Stimulated activated CD4-positive, alpha-beta T cell treated with anti-CD3 and anti-CD28 coated beads, Interleukin-2, amount 100 ng/mL, for 4 hours (primary cell): ENCODE results near the gene ZFP36L2.

ENCODE experiments used
- DNase-seq: peaks from one replicate; pipeline ENCODE4 v3.0.0-alpha.2; 2020; ENCODE audit warnings: low read depth

The ZFP36L2 gene

GRCh38 chr2:43186321-43186678 lies 40.1 kb downstream of the ZFP36L2 start:
- DNase-seq = no peak

GRCh38 chr2:43185146-43185545 lies 41.3 kb downstream of the ZFP36L2 start:
- no peak for DNase-seq

GRCh38 chr2:43184339-43184895 lies 42.0 kb downstream of the ZFP36L2 start:
- peak; percentile 47 for DNase-seq

GRCh38 chr2:43183743-43184142 lies 42.7 kb downstream of the ZFP36L2 start:
- no peak for DNase-seq

- DNase-seq = no peak
These were observed 45.5 kb downstream of the ZFP36L2 start for GRCh38 chr2:43180897-43181296.

- DNase-seq = no peak
These were observed 46.5 kb downstream of the ZFP36L2 start for GRCh38 chr2:43179942-43180341.

GRCh38 chr2:43178602-43179542 lies 47.5 kb downstream of the ZFP36L2 start:
- no peak for DNase-seq

- no peak for DNase-seq
These were observed 48.3 kb downstream of the ZFP36L2 start for GRCh38 chr2:43178055-43178598.

GRCh38 chr2:43176449-43176848 lies 50.0 kb downstream of the ZFP36L2 start:
- no peak for DNase-seq

GRCh38 chr2:43175876-43176275 lies 50.5 kb downstream of the ZFP36L2 start:
- no peak for DNase-seq

GRCh38 chr2:43175020-43175441 lies 51.4 kb downstream of the ZFP36L2 start:
- no peak for DNase-seq

GRCh38 chr2:43174368-43174916 lies 52.0 kb downstream of the ZFP36L2 start:
- peak; percentile 54 for DNase-seq
